ENCODE results near the gene OSMR.

Gene OSMR

GRCh38 chr5:38816083-38817030, 29.5 kb upstream of the OSMR start:
- no peak overlapping the region for H3K4me3 ChIP-seq (replicated peaks; ENCODE audit: low read depth, low read length)
- no peak for DNase-seq (ENCODE audit: extremely low read depth, low read depth)
- TF ChIP-seq CTCF (IDR thresholded peaks at IDR 0.05; ENCODE audit: low read depth, low read length, missing control alignments) = no peak

- DNase-seq (ENCODE audit: extremely low read depth, low read depth) = no peak
- TF ChIP-seq CTCF (IDR thresholded peaks at IDR 0.05; ENCODE audit: low read depth, low read length, missing control alignments) = no peak
- no peak overlapping the region for H3K4me3 ChIP-seq (replicated peaks; ENCODE audit: low read depth, low read length)
These were observed 24.1 kb upstream of the OSMR start for GRCh38 chr5:38821679-38822078.

GRCh38 chr5:38823503-38823902, 22.3 kb upstream of the OSMR start:
- DNase-seq (ENCODE audit: extremely low read depth, low read depth) = no peak
- no peak for TF ChIP-seq CTCF (IDR thresholded peaks at IDR 0.05; ENCODE audit: low read depth, low read length, missing control alignments)

GRCh38 chr5:38824821-38825220, 21.0 kb upstream of the OSMR start:
- DNase-seq (ENCODE audit: extremely low read depth, low read depth) = no peak
- no peak for TF ChIP-seq CTCF (IDR thresholded peaks at IDR 0.05; ENCODE audit: low read depth, low read length, missing control alignments)

More at GRCh38 chr5:38823503-38823902, 22.3 kb upstream of the OSMR start:
- no peak overlapping the region for H3K4me3 ChIP-seq (replicated peaks; ENCODE audit: low read depth, low read length)

GRCh38 chr5:38825494-38825893, 20.3 kb upstream of the OSMR start:
- H3K4me3 ChIP-seq (replicated peaks; ENCODE audit: low read depth, low read length) = no peak overlapping the region
- TF ChIP-seq CTCF (IDR thresholded peaks at IDR 0.05; ENCODE audit: low read depth, low read length, missing control alignments) = no peak

More at GRCh38 chr5:38824821-38825220, 21.0 kb upstream of the OSMR start:
- no peak overlapping the region for H3K4me3 ChIP-seq (replicated peaks; ENCODE audit: low read depth, low read length)

GRCh38 chr5:38827525-38827924, 18.3 kb upstream of the OSMR start:
- no peak for TF ChIP-seq CTCF (IDR thresholded peaks at IDR 0.05; ENCODE audit: low read depth, low read length, missing control alignments)
- DNase-seq (ENCODE audit: extremely low read depth, low read depth) = peak; percentile 78

More at GRCh38 chr5:38825494-38825893, 20.3 kb upstream of the OSMR start:
- DNase-seq (ENCODE audit: extremely low read depth, low read depth) = no peak

More at GRCh38 chr5:38827525-38827924, 18.3 kb upstream of the OSMR start:
- H3K4me3 ChIP-seq (replicated peaks; ENCODE audit: low read depth, low read length) = no peak overlapping the region
